ENCODE measurements around the gene UMOD.

GRCh38 chr16:20313741-20314140, 38.8 kb downstream of the UMOD start:
- TF ChIP-seq CTCF (conservative IDR thresholded peaks at IDR 0.05; ENCODE audit: low read depth, low read length) (no peak), EZH2 (IDR thresholded peaks at IDR 0.05; ENCODE audit: borderline replicate concordance, low read depth, low read length, poor library complexity, severe bottlenecking) (no peak)

All from A673 (cell line).